Measurements from ENCODE around the gene GPC6.

Gene GPC6

GRCh38 chr13:93732186-93732585 lies 505.6 kb downstream of the GPC6 start:
- no peak for DNase-seq (ENCODE audit: low read depth in 2 of 2)

- no peak for DNase-seq (ENCODE audit: low read depth in 2 of 2)
Observed at GRCh38 chr13:93736081-93736480, 509.5 kb downstream of the GPC6 start.

GRCh38 chr13:93736909-93737308 lies 510.3 kb downstream of the GPC6 start:
- DNase-seq (ENCODE audit: low read depth in 2 of 2): no peak

- DNase-seq (ENCODE audit: low read depth in 2 of 2): no peak
Observed at GRCh38 chr13:93740334-93740733, 513.7 kb downstream of the GPC6 start.

- no peak for DNase-seq (ENCODE audit: low read depth in 2 of 2)
Observed at GRCh38 chr13:93744033-93744432, 517.4 kb downstream of the GPC6 start.

GRCh38 chr13:93744886-93745285 lies 518.3 kb downstream of the GPC6 start:
- DNase-seq (ENCODE audit: low read depth in 2 of 2): no peak

GRCh38 chr13:93745884-93746283 lies 519.3 kb downstream of the GPC6 start:
- DNase-seq (ENCODE audit: low read depth in 2 of 2): no peak

GRCh38 chr13:93746589-93746988 lies 520.0 kb downstream of the GPC6 start:
- no peak for DNase-seq (ENCODE audit: low read depth in 2 of 2)

- DNase-seq (ENCODE audit: low read depth in 2 of 2): no peak
Observed at GRCh38 chr13:93750676-93751075, 524.1 kb downstream of the GPC6 start.

- DNase-seq (ENCODE audit: low read depth in 2 of 2): no peak
Observed at GRCh38 chr13:93751117-93751516, 524.5 kb downstream of the GPC6 start.

GRCh38 chr13:93752541-93752940 lies 525.9 kb downstream of the GPC6 start:
- no peak for DNase-seq (ENCODE audit: low read depth in 2 of 2)

- no peak for DNase-seq (ENCODE audit: low read depth in 2 of 2)
Observed at GRCh38 chr13:93753639-93754038, 527.0 kb downstream of the GPC6 start.

GRCh38 chr13:93755341-93755740 lies 528.7 kb downstream of the GPC6 start:
- no peak for DNase-seq (ENCODE audit: low read depth in 2 of 2)

GRCh38 chr13:93758575-93758974 lies 532.0 kb downstream of the GPC6 start:
- no peak for DNase-seq (ENCODE audit: low read depth in 2 of 2)

- DNase-seq (ENCODE audit: low read depth in 2 of 2): no peak
Observed at GRCh38 chr13:93762708-93763426, 536.3 kb downstream of the GPC6 start.

- DNase-seq (ENCODE audit: low read depth in 2 of 2): no peak
Observed at GRCh38 chr13:93765062-93765461, 538.5 kb downstream of the GPC6 start.

- no peak for DNase-seq (ENCODE audit: low read depth in 2 of 2)
Observed at GRCh38 chr13:93765811-93766210, 539.2 kb downstream of the GPC6 start.

GRCh38 chr13:93766719-93767118 lies 540.1 kb downstream of the GPC6 start:
- no peak for DNase-seq (ENCODE audit: low read depth in 2 of 2)

GRCh38 chr13:93767180-93767916 lies 540.7 kb downstream of the GPC6 start:
- DNase-seq (ENCODE audit: low read depth in 2 of 2): no peak

GRCh38 chr13:93767917-93768409 lies 541.4 kb downstream of the GPC6 start:
- DNase-seq (ENCODE audit: low read depth in 2 of 2): no peak

GRCh38 chr13:93769101-93769500 lies 542.5 kb downstream of the GPC6 start:
- no peak for DNase-seq (ENCODE audit: low read depth in 2 of 2)

- no peak for DNase-seq (ENCODE audit: low read depth in 2 of 2)
Observed at GRCh38 chr13:93769607-93770006, 543.0 kb downstream of the GPC6 start.

- DNase-seq (ENCODE audit: low read depth in 2 of 2): no peak
Observed at GRCh38 chr13:93771227-93771626, 544.6 kb downstream of the GPC6 start.
